Ishikawa (cell line): Measurements from ENCODE around the gene RUNX1.

Source experiments
- CEBPB ChIP-seq: IDR thresholded peaks from 2 replicates; pipeline ENCODE4 v1.6.1; 2012
- CREB1 ChIP-seq: IDR thresholded peaks from 2 replicates; pipeline ENCODE4 v1.6.1; 2012; ENCODE audit warnings: low read depth
- EGR1 ChIP-seq: IDR thresholded peaks from 2 replicates; pipeline ENCODE4 v1.6.1; 2012
- EP300 ChIP-seq: IDR thresholded peaks from 2 replicates; pipeline ENCODE4 v1.6.1; 2012; ENCODE audit warnings: borderline replicate concordance
- FOXM1 ChIP-seq: IDR thresholded peaks from 2 replicates; pipeline ENCODE4 v1.6.1; 2012; ENCODE audit warnings: low read depth, borderline replicate concordance
- NFIC ChIP-seq: IDR thresholded peaks from 2 replicates; pipeline ENCODE4 v1.6.1; 2012
- RAD21 ChIP-seq: IDR thresholded peaks from 2 replicates; pipeline ENCODE4 v1.6.1; 2012; ENCODE audit warnings: low read depth
- TAF1 ChIP-seq: IDR thresholded peaks from 2 replicates; pipeline ENCODE4 v1.6.1; 2012; ENCODE audit warnings: low read depth, mild to moderate bottlenecking
- TCF12 ChIP-seq: IDR thresholded peaks from 2 replicates; pipeline ENCODE4 v1.6.1; 2012; ENCODE audit warnings: low read depth
- TEAD4 ChIP-seq: IDR thresholded peaks from 2 replicates; pipeline ENCODE4 v1.6.1; 2012
- USF1 ChIP-seq: IDR thresholded peaks from 2 replicates; pipeline ENCODE4 v1.6.1; 2012
- YY1 ChIP-seq: IDR thresholded peaks from 2 replicates; pipeline ENCODE4 v1.6.1; 2012; ENCODE audit warnings: low read depth
- ZBTB7A ChIP-seq: IDR thresholded peaks from 2 replicates; pipeline ENCODE4 v1.6.1; 2012; ENCODE audit warnings: low read depth
- TF ChIP-seq, protein P1 (sequence below): IDR thresholded peaks from 2 replicates; pipeline ENCODE4 v1.6.1; 2012
- TF ChIP-seq, protein P2 (sequence below): IDR thresholded peaks from 2 replicates; pipeline ENCODE4 v1.6.1; 2012; ENCODE audit warnings: low read depth, mild to moderate bottlenecking

RUNX1 gene

DNA sequence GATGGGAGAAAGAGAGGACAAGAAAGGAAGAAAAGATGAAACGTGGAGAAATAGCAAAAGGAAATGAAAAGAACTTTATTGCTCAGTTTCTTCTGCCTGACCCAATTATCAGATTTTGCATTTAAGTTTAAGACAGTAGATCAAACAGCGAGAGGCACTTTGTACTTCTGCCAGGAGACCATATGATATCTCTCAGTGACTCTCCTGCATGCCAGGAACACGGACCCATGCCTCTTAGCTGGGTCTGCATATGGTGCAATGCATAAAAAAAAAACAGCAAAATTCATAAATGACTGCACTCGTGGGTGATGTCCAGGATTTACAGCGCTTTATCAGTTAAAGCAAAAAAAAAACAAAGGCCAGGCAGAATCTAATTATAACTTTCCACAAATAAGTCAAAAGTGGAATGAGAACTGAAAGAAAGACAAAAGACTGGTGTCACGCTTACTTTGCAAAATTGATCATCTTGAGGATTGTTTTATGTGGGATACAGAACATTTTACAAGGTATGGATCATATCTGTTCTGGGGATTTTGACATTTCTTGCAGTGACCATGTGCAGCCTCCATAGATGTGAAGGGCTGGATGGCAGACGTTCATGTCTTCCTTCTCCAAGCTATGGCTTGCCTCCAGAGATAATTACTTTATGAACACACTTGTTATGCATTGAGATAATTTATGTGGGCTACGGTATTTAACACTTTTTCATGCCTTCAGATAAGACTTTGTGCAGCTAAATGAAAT lies 79.5 kb downstream of the RUNX1 start:
- TF ChIP-seq ZBTB7A, result no peak
- no peak for TF ChIP-seq EP300
- no peak for TF ChIP-seq FOXM1
- no peak for TF ChIP-seq CEBPB
- no peak for TF ChIP-seq TEAD4
- no peak for TF ChIP-seq NFIC
- TF ChIP-seq EGR1, result no peak
- TF ChIP-seq TAF1, result no peak
- TF ChIP-seq, protein P1, sequence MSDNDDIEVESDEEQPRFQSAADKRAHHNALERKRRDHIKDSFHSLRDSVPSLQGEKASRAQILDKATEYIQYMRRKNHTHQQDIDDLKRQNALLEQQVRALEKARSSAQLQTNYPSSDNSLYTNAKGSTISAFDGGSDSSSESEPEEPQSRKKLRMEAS, result no peak
- TF ChIP-seq USF1, result no peak
- TF ChIP-seq YY1, result no peak
- TF ChIP-seq CREB1, result no peak
- TF ChIP-seq RAD21, result no peak
- TF ChIP-seq, protein P2, sequence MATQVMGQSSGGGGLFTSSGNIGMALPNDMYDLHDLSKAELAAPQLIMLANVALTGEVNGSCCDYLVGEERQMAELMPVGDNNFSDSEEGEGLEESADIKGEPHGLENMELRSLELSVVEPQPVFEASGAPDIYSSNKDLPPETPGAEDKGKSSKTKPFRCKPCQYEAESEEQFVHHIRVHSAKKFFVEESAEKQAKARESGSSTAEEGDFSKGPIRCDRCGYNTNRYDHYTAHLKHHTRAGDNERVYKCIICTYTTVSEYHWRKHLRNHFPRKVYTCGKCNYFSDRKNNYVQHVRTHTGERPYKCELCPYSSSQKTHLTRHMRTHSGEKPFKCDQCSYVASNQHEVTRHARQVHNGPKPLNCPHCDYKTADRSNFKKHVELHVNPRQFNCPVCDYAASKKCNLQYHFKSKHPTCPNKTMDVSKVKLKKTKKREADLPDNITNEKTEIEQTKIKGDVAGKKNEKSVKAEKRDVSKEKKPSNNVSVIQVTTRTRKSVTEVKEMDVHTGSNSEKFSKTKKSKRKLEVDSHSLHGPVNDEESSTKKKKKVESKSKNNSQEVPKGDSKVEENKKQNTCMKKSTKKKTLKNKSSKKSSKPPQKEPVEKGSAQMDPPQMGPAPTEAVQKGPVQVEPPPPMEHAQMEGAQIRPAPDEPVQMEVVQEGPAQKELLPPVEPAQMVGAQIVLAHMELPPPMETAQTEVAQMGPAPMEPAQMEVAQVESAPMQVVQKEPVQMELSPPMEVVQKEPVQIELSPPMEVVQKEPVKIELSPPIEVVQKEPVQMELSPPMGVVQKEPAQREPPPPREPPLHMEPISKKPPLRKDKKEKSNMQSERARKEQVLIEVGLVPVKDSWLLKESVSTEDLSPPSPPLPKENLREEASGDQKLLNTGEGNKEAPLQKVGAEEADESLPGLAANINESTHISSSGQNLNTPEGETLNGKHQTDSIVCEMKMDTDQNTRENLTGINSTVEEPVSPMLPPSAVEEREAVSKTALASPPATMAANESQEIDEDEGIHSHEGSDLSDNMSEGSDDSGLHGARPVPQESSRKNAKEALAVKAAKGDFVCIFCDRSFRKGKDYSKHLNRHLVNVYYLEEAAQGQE, result no peak
- TF ChIP-seq TCF12, result no peak

GRCh38 chr21:34968414-34969333 lies 80.4 kb downstream of the RUNX1 start:
- TF ChIP-seq NFIC (no peak), TCF12 (no peak), CEBPB (no peak), EP300 (no peak), TAF1 (no peak), YY1 (no peak), USF1 (no peak), ZBTB7A (no peak)

- TF ChIP-seq NFIC, result no peak
- TF ChIP-seq TAF1, result no peak
- no peak for TF ChIP-seq EGR1
- TF ChIP-seq CEBPB, result no peak
- TF ChIP-seq TCF12, result no peak
- no peak for TF ChIP-seq YY1
- no peak for TF ChIP-seq EP300
- TF ChIP-seq, protein P1, result no peak
- no peak for TF ChIP-seq ZBTB7A
- TF ChIP-seq CREB1, result no peak
- TF ChIP-seq TEAD4, result no peak
- no peak for TF ChIP-seq USF1
- TF ChIP-seq RAD21, result no peak
- TF ChIP-seq, protein P2, result no peak
- no peak for TF ChIP-seq FOXM1
Measured at GRCh38 chr21:34967509-34968289, 81.4 kb downstream of the RUNX1 start.
